HL-60 (cell line): ENCODE data around the gene EXOC4.

Experiments
- POLR2AphosphoS5 ChIP-seq: IDR thresholded peaks from 2 replicates; pipeline ENCODE4 v1.6.1; 2012; ENCODE audit warnings: low read depth
- TF ChIP-seq, protein P1 (sequence below): IDR thresholded peaks from one replicate; pipeline ENCODE4 v1.5.1; 2011; ENCODE audit warnings: low read length, control low read depth, inconsistent platforms; ENCODE audit not compliant: insufficient read depth

DNA sequence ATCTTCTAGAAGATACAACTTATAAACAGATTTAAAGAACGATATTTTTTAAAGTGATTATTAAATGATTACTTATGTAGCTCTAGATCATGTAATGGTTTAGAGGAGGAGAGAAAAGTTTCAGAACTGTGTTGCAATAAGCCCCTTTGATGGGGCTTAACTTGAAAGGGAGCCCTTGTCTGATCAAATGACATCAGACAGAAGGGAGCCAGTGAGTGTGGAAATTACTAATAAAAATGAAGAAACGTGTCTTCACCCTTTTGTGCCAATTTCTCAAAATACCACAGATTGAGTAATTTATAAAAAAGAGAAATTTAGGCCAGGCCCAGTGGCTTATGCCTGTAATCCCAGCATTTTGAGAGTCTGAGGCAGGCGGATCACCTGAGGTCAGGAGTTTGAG is 318.2 kb downstream of the EXOC4 start:
- TF ChIP-seq, protein P1, sequence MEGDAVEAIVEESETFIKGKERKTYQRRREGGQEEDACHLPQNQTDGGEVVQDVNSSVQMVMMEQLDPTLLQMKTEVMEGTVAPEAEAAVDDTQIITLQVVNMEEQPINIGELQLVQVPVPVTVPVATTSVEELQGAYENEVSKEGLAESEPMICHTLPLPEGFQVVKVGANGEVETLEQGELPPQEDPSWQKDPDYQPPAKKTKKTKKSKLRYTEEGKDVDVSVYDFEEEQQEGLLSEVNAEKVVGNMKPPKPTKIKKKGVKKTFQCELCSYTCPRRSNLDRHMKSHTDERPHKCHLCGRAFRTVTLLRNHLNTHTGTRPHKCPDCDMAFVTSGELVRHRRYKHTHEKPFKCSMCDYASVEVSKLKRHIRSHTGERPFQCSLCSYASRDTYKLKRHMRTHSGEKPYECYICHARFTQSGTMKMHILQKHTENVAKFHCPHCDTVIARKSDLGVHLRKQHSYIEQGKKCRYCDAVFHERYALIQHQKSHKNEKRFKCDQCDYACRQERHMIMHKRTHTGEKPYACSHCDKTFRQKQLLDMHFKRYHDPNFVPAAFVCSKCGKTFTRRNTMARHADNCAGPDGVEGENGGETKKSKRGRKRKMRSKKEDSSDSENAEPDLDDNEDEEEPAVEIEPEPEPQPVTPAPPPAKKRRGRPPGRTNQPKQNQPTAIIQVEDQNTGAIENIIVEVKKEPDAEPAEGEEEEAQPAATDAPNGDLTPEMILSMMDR = no peak
- no peak for TF ChIP-seq POLR2AphosphoS5
